ENCODE results near the gene MED15.
"Not testable (repeated sequence)": the region's sequence is repeated elsewhere in the genome, so short reads cannot be mapped to it uniquely, and the experiment has no call there.

Gene MED15

GRCh38 chr22:20483771-20484170 is 23.6 kb upstream of the MED15 start:
- DNase-seq (ENCODE audit: low read depth in 4 of 4, low spot score in 1 of 4), result no peak

DNA sequence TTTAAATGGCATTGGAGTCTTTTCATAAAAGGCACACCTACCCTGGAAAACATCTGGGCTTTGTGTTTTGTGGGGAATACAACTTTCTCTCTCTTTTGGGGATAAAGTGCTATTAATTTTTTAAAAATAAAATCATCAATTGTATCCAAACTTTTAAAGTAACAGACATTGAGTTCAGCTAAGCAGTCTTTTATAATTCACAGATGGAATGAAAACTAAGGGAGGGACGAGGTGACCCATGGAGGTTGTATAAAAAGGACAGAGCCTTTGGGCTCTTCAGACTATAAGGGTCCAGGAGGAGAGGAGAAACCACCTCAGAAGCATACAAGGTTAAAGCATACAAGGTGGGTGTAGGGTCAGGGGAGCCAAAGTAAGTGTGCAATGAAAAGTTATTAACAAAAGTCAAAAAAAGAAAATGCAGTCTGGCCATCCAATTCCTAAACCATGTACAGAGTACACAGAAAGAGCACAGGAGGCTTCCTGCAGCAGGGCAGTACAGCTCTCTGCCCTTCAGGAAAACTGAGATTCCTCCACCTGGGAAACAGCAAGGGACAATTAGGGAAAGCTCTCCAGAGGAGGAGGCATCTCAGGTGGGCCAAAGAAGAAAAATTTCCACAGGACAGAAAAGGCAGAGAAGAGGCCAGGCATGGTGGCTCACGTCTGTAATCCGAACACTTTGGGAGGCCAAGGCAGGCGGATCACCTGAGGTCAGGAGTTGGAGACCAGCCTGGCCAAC is 22.3 kb upstream of the MED15 start:
- DNase-seq (ENCODE audit: low read depth in 4 of 4, low spot score in 1 of 4), result no peak

DNA sequence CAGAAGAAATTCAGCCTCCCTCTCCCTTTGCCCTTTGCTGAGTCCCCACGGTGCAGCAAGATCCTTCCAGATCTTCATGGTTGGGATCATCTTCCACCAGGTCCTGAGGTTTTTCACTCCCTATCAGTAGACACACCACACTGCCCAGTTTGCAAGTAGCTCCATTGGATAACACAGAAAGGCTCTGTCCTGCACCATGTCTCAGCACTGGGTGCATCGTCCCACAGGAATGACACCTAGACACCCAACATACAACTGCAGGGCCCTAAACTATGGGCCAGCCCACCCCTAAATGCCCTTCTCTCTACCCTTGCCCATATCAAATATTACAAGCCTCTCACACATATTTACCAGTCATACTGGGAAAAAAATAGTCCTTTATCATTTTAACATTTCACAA is 21.2 kb upstream of the MED15 start:
- no peak for DNase-seq (ENCODE audit: low read depth in 4 of 4, low spot score in 1 of 4)

DNA sequence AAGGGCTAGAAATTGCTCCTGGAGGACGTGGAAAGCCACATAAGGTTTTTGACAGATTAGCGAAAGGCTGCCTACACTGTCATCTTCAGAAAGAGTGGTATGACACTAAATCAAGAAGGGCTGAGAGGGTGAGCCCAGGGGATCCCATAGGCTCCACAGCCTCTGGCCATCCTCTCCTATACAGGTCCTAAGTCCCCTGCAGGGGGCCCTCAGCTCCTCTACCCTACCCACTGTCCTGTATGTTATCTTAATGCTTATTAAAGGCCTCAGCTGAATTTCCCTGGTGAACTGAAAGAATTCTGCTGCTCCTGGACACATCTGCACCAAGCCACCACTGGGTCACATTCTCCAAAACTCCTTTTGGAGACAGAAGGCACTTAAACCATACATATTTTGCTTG is 19.7 kb upstream of the MED15 start:
- no peak for DNase-seq (ENCODE audit: low read depth in 4 of 4, low spot score in 1 of 4)

DNA sequence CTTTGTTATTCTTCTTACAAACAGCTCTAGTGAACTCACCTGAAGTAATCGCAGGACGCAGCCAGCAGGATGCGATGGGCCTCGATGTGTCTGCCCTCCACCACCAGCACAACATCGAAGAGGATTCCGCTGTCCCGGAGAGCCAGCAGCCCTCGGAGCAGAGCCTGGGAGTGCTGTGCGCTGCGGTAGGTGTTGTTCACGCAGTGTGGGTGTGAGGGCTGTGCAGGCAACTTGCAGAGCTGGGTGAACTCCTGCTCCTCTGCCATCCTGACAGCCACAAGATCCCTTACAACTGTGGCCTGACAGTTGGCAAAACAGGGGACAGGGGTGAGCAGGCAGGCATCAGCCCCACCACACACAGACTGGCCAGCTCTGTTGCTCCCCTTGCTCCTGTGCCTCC is 18.5 kb upstream of the MED15 start:
- DNase-seq (ENCODE audit: low read depth in 4 of 4, low spot score in 1 of 4), result no peak

GRCh38 chr22:20490183-20490940 is 17.0 kb upstream of the MED15 start:
- DNase-seq (ENCODE audit: low read depth in 4 of 4, low spot score in 1 of 4), result no peak

DNA sequence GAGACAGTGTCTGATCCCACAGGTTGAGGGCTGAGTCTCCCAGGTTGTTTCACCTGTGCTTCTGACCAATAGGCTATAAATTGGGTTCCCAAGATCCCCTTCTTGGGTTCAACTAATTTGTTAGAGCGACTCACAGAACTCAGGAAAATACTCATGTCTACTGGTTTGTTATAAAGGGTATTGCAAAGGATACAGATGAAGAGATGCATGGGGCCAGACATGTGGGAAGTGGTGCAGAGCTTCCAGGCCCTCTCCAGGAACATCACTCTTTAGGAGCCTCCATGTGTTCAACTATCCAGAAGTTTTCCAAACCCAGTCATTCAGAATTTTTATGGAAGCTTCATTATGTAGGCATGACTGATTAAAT is 16.5 kb upstream of the MED15 start:
- no peak for DNase-seq (ENCODE audit: low read depth in 4 of 4, low spot score in 1 of 4)

DNA sequence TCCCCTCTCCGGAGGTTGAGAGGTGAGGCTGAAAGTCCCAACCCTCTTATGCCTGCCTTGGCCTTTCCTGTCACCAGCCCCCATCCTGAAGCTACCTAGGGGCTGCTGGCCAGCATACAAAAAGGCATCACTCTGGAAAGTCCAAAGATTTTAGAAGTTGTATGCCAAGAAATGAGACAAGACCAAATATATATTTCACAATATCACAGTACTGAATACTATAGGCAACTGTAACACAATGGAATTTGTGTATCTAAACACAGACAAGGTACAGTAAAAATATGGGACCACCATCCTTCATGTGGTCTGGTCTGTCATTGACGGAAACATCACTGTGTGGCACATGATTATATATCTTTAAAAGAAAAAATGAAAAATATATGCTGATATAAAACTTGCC is 16.1 kb upstream of the MED15 start:
- DNase-seq (ENCODE audit: low read depth in 4 of 4, low spot score in 1 of 4), result no peak

DNA sequence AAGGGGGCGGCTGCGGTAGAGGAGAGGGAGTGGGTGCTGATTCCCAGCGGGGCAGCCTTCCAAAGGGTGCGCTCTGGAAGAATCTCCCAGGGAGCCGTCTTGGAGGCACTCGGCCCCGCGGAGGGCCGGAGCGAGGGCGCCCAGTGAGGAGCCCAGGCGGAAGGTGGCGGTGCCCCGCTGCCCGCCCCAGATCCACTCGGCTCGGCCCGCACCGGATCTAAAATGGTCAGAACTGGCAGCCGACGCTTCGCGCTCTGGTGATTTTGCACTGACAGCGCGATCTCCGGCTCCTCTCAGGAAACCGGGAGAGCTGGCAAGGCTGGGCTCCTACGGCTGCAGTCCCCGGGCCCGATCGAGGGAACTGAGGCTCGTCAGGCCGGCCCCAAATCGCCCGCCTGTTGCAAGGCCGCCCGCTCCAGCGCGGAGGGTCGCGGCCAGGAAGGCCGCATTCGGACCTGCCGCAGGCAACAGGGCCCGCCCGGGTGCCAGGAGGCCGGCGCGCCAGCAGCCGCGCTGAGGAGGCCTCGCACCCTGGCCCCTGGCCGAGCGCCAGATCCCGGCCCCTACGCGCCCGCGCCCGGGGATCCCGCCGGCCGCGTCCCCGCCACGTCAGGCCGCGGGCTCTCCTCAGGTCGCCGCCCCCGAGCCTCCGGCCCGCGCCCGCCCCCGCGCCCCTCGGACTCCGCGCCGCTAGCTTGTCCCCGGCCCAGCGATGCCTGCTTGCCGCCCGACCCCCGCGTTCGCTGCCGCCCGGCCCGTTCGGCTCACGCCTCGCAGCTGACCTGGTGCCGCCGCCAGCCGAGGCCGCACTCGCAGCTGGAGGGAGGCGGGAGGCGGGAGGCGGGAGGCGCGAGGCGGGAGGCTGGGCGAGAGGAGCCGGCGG is 12.2 kb upstream of the MED15 start, which contains the start of gene KLHL22:
TSS of gene KLHL22 (minus strand) at position 818 of the 883 bp plus-strand sequence. CDS start 6,584 bp downstream, outside the sequence.
- DNase-seq (ENCODE audit: low read depth in 4 of 4, low spot score in 1 of 4), result no peak

GRCh38 chr22:20495861-20496681 is 11.3 kb upstream of the MED15 start:
- peak; percentile 75 to 91 (median 82) for DNase-seq (ENCODE audit: low read depth in 4 of 4, low spot score in 1 of 4)

GRCh38 chr22:20497426-20497825 is 10.0 kb upstream of the MED15 start:
- DNase-seq (ENCODE audit: low read depth in 4 of 4, low spot score in 1 of 4), result no peak

- DNase-seq (ENCODE audit: low read depth in 4 of 4, low spot score in 1 of 4), result no peak
These were observed 8.5 kb upstream of the MED15 start for GRCh38 chr22:20498913-20499312.

- no peak for DNase-seq (ENCODE audit: low read depth in 4 of 4, low spot score in 1 of 4)
These were observed 7.6 kb upstream of the MED15 start for GRCh38 chr22:20499769-20500168.

GRCh38 chr22:20503816-20504215 is 3.6 kb upstream of the MED15 start:
- no peak for DNase-seq (ENCODE audit: low read depth in 4 of 4, low spot score in 1 of 4)

GRCh38 chr22:20504293-20504922 is 3.0 kb upstream of the MED15 start:
- DNase-seq (ENCODE audit: low read depth in 4 of 4, low spot score in 1 of 4), result not testable (repeated sequence)

- DNase-seq (ENCODE audit: low read depth in 4 of 4, low spot score in 1 of 4), result no peak
These were observed 712 bp upstream of the MED15 start for GRCh38 chr22:20506543-20507252.

- not testable (repeated sequence) for DNase-seq (ENCODE audit: low read depth in 4 of 4, low spot score in 1 of 4)
These were observed 801 bp downstream of the MED15 start for GRCh38 chr22:20508067-20508755.

- no peak for DNase-seq (ENCODE audit: low read depth in 4 of 4, low spot score in 1 of 4)
These were observed 1.4 kb downstream of the MED15 start for GRCh38 chr22:20508815-20509271.

Data from stimulated activated CD4-positive, alpha-beta T cell treated with anti-CD3 and anti-CD28 coated beads, Interleukin-1b, Interleukin-23, amount 100 ng/mL, for 24 hours (primary cell).